OCI-LY3 (cell line): ENCODE results near the gene ADCY7.

Experiments
- EZH2phosphoT487 ChIP-seq: fragments of 200-600 bp; shearing (Covaris generic); IDR thresholded peaks from 2 replicates; pipeline ENCODE4 v1.6.1; 2018; ENCODE audit warnings: antibody characterized with exemption, mixed run types, low read depth
- TF ChIP-seq, protein P1 (sequence below): fragments of 200-600, 300-600 bp; sonication (generic); IDR thresholded peaks from 2 replicates; pipeline ENCODE4 v1.5.1; 2014; ENCODE audit warnings: antibody characterized with exemption, low read length, low read depth

DNA sequence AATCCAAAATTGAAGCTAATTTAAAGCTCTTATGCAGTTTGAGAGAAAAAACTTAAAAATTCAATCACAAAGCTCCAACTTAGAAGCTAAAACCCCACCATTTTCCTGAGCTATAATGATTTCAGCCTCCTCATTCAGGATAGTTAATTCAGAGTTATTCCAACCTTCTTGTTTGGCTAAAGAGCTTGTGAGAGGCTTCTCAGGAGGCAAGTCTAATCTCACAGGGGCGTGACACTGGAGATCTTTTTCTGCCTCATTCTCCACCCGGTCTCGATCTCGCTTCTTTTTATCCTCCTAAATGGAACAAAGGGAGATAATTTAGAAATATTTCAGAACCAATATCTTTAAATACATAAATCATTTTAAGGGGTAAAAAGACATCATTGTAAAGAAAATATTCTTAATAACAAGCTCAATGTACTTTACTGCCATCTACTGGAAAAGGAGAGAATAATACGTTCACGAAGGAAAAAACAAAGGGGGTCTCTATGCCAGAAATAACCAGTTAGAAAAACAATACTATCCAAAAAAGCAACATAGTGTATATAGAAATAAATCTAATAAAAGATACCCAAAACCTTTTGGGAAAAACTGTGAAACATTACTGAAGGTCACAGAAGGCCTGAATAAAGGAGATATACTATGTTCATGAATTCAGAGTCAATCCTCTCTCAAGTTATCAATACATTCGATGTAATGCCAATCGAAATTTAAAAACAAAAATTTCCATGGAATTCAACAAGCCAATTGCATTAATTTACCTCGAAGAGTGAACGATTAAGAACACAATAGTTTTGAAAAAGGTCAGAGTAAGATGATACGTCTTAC, 88.5 kb downstream of the ADCY7 start:
- TF ChIP-seq, protein P1, sequence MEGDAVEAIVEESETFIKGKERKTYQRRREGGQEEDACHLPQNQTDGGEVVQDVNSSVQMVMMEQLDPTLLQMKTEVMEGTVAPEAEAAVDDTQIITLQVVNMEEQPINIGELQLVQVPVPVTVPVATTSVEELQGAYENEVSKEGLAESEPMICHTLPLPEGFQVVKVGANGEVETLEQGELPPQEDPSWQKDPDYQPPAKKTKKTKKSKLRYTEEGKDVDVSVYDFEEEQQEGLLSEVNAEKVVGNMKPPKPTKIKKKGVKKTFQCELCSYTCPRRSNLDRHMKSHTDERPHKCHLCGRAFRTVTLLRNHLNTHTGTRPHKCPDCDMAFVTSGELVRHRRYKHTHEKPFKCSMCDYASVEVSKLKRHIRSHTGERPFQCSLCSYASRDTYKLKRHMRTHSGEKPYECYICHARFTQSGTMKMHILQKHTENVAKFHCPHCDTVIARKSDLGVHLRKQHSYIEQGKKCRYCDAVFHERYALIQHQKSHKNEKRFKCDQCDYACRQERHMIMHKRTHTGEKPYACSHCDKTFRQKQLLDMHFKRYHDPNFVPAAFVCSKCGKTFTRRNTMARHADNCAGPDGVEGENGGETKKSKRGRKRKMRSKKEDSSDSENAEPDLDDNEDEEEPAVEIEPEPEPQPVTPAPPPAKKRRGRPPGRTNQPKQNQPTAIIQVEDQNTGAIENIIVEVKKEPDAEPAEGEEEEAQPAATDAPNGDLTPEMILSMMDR = peak; percentile 73
- TF ChIP-seq EZH2phosphoT487 = no peak
